HG02938 (cell line): ENCODE data around the gene RPS17.
"Not testable (repeated sequence)": the region's sequence is repeated elsewhere in the genome, so short reads cannot be mapped to it uniquely, and the experiment has no call there.

Experiments used
- ATAC-seq: cut with Tn5 transposase; IDR thresholded peaks from one replicate; pipeline ENCODE4 v1.9.1; 2021; ENCODE audit warnings: mild to moderate bottlenecking, moderate library complexity; ENCODE audit not compliant: unreplicated experiment

RPS17 gene

DNA sequence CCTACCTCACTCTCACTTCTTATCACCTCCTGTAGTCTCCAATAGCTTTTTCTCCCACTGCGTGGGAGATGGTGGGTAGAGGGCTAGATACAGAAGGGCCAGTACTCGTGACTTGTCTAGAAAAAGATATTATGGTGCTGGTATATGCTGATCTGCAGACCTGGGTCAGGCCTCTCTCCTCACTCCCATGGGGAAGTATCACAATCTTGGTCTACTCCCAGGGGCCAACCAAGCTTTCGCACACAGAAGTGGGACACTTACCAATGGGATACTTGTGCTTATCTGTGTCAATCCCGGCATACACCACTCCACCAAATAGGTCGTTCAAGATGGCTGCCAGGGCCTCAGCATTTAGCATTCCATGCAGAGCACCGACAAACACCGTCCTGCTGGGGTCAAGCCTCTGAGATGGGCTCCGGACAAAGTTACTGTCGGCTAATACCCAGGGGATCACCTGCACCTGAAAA, 9.0 kb upstream of the RPS17 start:
- ATAC-seq = no peak

DNA sequence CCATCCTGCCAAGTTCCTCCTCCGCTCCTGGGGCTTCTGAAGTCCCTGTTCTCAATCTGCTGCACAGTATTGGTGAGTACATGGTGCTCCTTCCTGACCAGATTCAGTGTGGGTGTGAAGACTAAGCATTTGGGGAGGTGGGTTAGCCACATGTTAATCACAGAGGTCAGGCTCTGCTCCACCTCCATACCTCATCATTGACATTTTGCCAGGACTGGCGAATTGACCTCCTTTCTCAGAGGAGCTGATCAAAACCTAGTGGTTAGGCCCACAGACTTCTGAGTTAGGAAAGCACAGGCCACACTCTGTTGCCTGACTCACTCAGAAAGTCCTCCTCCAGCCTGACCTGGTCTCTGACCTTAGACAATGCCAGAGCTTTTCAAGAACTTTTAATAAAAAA, 8.4 kb upstream of the RPS17 start:
- ATAC-seq = peak; percentile 47

DNA sequence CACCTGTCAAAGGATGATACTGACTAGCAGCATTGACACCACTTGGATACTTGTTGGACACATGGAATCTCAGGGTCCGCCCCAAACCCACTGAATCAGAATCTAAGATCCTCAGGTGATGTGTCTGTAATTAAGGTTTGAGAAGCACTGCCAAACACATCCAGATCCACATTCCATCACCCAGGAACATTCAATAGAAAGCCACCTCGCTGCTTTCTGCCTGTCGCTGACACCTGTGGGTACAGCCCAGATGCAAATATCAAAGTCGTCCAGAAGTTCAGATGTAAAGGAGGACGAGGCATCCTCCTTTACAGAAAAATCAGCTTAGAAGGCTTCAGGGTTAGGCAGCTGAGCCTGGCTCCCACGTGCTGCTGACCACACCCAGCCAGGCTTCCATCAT, 5.2 kb upstream of the RPS17 start:
- ATAC-seq = no peak

DNA sequence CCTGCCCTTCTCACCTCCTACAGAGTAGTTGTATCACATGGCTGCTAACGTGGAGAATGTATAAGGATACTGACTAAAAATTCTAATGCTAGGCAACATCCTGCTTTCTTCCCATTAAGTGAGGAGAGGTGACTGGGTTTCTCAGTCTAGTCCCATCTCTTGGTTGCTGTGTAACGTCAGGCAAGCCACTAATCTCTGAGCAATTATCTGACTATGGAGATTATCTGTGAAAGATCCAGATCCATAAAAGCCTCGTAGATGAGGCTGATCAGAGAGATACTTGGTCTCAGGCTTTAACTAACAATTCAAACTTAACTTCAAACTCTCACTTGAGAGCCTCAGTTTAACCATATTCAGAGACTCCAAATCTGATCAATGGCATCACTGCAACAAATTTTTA, 4.7 kb upstream of the RPS17 start:
- no peak for ATAC-seq

DNA sequence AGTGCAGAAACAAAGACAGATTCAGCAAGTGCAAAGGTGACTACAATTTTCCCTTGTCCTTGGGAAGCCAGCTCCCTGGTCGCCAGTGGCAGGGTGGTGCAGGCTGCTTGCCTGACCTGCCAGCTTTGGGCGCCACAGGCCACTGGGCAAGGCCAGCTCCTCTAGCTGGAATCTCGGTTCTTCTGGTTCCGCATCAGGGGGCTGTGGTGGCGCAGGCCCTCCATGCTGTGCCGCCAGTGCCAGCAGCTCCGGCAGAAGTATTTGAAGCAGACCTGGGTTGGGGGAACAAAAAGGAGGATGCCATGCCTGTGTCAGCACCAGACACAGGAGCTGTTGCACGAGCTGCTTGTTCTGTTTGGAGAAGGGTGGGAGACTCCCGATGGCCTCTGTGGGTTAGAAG, 4.2 kb upstream of the RPS17 start:
- ATAC-seq = no peak

DNA sequence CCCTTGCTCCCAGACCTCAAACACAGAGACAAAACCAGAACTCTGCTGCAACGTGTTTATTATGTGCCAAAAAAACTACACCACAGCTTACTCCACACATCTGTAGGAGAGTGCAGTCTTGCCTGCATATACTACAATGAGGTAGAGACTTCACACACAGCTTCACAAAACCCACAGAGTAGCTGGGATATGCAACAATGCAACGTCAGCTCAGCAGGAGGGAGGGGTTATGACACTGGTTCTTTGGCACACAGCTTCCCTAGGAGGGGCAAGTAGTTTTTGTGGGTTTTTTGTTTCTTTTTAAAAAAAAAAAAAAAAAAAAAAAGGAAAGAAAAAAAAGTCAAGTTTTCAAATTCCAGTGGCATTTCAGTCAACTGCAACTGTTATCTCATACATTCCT, 2.9 kb upstream of the RPS17 start:
- ATAC-seq = no peak

DNA sequence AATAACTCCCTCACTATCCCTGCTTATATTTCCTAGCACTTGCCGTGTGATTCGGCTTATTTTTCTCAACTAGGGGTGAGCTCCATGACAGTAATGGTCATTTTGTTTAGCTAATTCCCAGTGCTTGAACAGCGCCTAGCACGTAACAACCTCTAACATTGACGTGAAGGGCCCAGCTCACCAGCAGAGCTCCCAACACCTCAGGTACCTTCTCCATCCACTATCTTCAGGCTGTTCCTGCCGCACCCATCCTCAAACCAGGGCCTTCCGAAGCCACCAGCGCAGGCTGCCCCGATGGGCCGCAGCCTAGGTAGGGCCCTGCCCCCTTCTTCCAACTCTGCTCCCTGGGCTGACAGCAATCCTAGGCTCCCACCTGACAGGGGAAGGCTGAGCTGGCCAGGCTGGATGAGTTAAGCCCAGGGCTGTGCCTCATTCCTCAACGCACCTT, 751 bp upstream of the RPS17 start:
- peak; percentile 1 for ATAC-seq

DNA sequence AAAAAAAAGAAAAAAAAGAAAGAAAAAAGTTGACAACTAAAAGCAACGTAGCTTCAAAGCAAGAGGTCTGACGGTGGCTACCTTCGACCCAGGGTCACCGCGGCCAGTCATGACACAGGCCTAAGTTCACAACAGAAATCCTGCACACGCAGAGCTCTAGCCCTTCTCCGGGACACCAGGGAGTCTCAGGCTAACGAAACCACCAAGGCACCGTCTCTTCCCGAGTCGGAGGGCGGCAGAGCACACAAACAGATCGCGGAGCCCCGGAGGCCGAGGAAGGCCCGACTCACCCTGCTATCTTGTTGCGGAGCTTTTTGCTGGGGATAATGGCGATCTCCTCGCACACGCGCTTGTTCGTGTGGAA, 584 bp downstream of the RPS17 start:
- no peak for ATAC-seq

DNA sequence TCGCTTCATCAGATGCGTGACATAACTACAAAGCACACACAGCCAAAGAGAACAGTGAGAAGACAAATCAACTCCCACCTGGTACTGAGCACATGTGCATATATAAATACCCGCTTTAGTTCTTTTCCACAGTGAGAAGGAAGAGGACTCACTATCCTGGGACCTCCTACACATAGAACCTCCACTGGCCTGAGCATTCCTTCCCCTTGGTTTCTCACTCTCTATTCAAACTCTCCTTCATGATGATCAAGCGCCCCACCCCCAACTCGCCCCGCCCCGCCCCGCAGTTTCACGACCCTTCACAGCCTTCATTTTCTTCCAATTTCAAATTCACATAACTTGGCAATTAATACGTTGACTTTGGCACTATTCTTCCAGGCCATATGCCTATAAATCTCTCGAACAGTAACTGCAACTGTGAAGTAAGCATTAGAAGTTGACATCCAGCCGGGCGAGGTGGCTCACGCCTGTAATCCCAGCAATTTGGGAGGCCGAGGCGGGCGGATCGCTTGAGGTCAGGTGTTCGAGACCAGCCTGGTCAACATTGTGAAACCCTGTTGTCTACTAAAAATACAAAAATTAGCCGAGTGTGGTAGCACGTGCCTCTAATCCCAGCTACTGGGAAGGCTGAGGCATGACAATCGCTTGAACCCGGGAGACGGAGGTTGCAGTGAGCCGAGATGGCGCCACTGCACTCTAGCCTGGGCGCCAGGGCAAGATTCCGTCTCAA, 1.1 kb downstream of the RPS17 start:
- no peak for ATAC-seq

DNA sequence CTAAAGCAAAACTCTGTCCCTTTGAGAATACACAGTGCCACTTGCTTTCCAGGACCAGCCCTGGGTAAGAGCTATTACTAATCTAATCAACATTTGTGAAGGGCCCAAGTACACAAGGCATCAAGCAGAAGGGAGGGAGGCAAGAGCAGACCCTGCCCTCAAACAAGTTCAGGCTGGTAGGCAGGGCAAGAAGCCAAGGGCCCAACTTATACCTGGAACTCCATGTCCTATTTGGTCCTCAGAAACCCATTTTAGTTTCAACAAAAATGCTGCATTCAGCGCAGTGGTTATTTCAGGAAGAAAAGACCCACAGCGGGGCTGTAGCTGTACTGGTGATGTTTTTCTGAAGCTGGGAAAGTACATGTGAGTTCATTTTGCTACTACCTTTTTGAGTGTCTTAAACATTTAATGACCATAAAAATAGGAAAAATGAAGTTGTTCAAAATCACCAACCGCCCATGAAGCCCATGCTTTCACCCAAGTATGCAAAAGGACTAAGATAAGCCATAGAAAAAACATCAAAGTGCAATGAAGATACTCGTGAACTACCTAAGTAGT, 2.8 kb downstream of the RPS17 start:
- ATAC-seq = no peak

DNA sequence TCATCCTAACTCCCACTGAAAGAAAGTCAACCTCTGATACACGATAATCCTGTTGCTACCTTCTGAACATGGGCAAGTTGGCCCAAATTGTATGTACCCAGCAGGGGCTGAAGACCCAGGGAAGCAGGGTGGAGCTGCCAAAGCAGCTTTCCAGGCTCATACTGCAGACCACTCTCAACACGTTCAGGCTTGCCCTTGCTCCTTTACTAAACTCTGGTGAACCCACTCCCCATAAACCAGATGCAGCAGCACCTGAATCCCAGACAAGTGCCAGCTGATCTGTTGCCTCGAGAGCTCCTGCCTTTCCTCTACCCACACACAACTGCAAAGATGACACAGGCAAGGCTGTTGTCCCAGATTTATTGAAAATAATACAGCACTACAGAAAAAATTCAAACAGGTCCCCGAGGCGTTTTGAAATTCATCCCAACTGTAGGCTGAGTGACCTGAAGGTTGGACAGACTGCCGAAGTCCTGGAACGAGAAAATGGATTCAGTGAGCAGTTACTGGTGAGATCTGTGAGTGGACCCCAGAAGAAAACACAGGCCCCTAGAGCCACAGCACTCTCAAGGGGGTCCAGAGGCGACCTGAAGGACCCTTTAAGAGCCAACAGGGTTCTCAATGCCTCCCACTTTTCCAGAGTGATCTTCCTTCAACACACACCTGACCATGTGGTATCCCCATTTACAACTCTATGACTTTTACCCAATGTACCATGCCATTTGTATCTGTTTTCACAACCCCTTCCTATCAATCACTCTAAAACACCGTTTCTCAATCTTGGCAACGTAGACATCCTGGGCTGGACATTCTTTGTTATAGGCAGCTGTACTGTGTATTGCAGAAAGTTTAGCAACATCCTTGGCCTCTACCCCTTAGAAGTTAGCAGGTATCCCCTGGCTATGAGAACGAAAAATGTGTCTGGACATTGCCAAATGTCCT, 3.6 kb downstream of the RPS17 start:
- no peak for ATAC-seq

DNA sequence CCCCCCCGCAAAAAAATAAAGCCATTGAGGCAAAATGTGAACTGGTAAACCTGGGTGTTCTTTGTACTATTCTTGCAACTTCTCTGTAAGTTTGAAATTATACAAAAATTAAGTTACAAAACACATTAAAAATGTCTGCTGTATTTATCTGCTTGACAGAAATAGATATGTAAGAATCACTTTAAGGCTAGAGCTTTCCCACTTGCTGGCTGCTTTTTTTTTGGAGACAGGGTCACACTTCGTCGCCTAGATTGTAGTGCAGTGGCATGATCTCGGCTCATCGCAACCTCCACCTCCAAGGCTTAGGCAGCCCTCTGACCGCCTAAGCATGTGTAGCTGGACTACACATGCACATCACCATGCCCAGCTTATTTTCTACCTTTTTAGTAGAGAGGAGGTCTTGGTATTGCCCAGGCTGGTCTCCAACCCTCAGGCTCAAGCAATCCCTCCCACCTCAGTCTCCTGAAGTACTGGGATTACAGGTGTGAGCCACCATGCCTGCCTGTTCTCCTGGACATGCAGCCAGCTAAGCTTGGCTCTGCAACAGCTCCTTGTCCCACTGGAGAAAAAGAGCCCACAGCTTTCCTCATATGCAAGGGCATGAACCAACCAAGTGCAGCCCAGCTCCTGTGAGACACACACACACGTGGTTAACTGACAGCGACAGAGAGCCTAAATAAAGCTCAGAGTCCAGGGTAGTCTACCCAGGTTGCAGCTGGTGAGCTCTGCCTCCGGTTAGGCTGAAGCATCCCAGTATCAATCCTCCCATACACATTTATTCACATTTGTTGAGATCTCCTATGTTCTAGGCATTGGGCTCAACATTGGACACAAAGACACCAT, 4.5 kb downstream of the RPS17 start:
- ATAC-seq = no peak

DNA sequence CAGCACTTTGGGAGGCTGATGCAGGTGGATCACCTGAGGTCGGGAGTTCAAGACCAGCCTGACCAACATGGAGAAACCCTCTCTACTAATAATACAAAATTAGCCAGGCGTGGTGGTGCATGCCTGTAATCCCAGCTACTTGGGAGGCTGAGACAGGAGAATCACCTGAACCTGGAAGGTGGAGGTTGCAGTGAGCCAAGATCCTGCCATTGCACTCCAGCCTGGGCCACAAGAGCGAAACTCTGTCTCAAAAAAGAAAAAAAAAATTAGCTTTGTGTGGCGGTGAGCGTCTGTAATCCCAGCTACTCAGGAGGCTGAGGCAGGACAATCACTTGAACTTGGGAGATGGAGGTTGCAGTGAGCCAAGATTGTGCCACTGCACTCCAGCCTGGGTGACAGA, 5.1 kb downstream of the RPS17 start:
- ATAC-seq = not testable (repeated sequence)

DNA sequence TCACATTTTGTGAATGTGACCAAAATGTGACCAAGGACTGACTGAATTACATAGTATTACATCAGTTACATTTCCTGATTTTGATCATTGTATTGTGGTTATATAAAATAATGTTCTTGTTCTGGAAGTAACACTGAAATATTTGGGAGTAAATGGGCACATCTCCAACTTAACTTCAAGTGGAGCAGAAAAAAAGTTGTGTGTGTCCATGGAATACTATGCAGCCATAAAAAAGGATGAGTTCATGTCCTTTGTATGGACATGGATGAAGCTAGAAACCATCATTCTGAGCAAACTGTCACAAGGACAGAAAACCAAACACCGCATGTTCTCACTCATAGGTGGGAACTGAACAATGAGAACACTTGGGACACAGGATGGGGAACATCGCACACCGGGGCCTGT, 5.8 kb downstream of the RPS17 start:
- not testable (repeated sequence) for ATAC-seq

DNA sequence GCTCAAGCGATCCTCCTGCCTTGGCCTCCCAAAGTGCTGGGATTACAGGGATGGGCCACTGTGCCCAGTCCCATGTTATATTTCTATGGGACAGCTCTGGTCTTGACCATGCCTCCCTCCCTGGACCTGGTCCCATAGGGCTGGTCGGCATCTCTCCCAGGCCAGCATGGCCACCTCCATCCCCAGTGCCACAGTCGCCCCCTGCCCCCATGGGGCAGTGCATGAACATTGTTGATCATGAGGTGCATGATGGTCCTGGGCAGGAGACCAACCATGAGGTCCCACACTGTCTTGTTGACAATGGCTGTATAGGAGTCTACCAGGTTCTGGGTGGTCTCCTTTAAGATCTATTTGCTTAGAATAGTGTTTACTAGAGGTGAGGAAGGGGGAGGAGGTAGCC, 6.5 kb downstream of the RPS17 start:
- ATAC-seq = no peak

DNA sequence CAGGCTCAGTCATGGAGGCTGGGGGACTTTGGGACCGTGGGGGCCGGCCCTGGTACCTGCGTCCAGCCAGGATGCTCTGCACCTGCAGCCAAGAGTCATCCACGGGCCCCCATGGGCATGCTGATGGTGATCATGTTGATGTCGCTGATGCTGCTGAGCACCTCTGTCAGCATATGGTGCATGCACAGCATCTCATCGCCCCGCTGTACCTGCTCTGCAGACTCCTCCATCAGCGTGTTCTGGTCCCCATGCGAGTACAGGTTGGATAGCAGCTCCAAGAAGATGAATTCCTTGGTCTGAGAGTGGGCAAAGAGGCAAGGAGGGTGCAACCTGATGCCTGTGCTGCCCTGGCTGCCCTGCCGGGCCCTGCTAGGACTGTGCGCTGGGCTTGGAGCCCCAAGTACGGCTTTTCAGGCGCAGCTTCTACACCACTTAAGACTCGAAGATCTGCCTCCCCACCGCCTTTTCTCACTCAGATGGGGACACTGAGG, 7.2 kb downstream of the RPS17 start:
- no peak for ATAC-seq

DNA sequence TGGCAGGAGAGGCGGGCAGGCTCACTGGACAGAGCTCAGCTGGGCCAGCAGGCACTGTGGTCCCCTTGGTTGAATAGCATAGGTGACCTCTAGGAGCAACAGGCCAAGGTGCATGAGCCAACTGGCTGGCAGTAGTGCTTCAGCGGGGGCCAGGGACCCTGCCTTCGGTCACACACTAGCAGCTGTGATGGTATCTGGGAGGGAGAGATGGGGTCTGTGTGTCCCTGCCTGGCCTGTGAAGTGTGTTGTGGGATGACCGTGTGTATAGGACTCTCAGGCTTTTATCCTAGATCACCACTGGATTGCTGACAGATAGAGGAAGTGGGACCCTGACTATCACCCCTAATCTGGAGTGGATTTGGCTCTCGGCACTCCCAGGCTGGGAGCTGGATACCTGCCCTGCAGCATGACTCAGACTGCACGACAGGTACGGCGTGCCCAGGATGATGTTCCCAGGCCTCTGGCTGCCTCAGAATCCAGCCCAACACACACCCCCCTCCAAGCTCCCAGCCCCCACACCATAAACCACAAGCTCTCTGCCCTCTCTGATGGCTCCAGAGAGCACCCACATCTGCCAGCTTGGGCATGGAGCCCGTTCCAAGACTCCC, 7.8 kb downstream of the RPS17 start:
- no peak for ATAC-seq

DNA sequence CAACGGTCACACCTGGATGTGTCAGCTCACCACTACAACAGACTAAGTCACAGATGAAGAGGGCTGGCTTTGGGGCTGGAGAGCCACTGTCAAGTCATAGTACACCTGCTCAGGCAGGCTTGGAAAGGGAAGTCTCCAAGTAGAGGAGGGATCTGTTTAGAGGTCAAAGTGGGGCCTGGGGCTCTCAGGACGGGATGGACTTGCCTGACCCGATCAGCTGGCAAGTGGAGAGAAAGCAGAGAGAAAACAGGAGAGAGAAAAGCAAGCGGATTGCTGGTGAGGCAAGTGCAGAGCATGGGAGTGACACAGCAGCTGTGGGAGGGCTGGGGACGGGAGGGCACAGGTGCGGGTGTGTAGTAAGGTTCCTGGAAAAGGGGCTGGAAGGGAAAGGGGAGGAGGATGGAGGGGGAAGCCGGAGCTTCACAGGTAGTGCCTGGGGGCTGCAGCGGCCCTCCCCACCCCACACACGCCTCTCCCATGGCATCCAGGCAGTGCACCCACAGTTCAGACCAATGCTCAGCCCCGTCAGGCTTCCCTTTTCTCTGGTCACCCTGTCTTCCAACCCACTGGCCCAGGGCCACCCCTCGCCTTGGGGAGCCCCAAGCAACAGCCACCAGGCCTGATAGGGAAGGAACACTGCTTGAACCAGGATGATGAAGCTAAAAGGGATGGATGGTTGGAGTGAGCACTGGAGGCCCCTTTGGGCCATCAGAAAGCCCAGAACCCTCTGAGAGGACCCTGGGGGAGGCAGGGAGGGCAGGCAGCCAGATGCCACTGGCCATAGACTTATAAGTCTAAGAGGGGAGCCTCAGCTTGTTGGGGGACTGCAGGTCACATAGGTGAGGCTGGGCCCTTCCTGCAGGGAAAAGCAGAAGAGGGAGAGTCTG, 8.5 kb downstream of the RPS17 start:
- ATAC-seq = no peak
